Upper lobe of left lung (tissue), 6 donors: Measurements from ENCODE around the gene TNXB. TPM values are rescaled to one million over a fixed set of nuclear protein-coding genes. Genes with fewer than 3 reads are reported as not detected.

ENCODE experiments used
- ATAC-seq, 2 donors: fragments of 200-7000 bp; cut with Tn5 transposase; one replicate each; pipeline ENCODE4 v1.9.1; 2022; ENCODE audit warnings: mild to moderate bottlenecking in 2 of 2, moderate library complexity in 2 of 2; ENCODE audit not compliant: low FRiP score in 2 of 2
- DNase-seq, 2 donors: peaks; one replicate each; pipeline ENCODE4 v3.0.0-alpha.2; 2019 to 2020
- H3K27ac ChIP-seq, 4 donors: fragments of 200-600 bp; sonication (generic); one replicate each; pipeline ENCODE4 v1.5.1; 2016 to 2019
- H3K27me3 ChIP-seq, 4 donors: fragments of 200-600 bp; sonication (generic); one replicate each; pipeline ENCODE4 v1.5.1; 2017 to 2019
- H3K36me3 ChIP-seq, 4 donors: fragments of 200-600 bp; sonication (generic); one replicate each; pipeline ENCODE4 v1.5.1; 2016 to 2019
- H3K4me1 ChIP-seq, 4 donors: fragments of 200-600 bp; sonication (generic); one replicate each; pipeline ENCODE4 v1.5.1; 2018 to 2019
- H3K4me3 ChIP-seq, 4 donors: fragments of 200-600 bp; sonication (generic); one replicate each; pipeline ENCODE4 v1.5.1; 2017 to 2019; ENCODE audit warnings: mild to moderate bottlenecking in 2 of 4, moderate library complexity in 1 of 4
- H3K9me3 ChIP-seq, 4 donors: fragments of 200-600 bp; sonication (generic); one replicate each; pipeline ENCODE4 v1.5.1; 2018 to 2019
- EP300 ChIP-seq, 4 donors: sonication (generic); formaldehyde crosslinking; IDR thresholded peaks; one replicate each; pipeline ENCODE4 v1.5.1; 2017; ENCODE audit warnings: antibody characterized with exemption in 4 of 4, control low read depth in 2 of 4
- POLR2A ChIP-seq, 4 donors: fragments of 450-650 bp; IDR thresholded peaks; one replicate each; pipeline ENCODE4 v1.5.1; 2016 to 2017; ENCODE audit warnings: antibody characterized with exemption in 4 of 4, mild to moderate bottlenecking in 2 of 4
- POLR2AphosphoS5 ChIP-seq, 2 donors: sonication (generic); formaldehyde crosslinking; IDR thresholded peaks; one replicate each; pipeline ENCODE4 v1.5.1; 2017; ENCODE audit warnings: antibody characterized with exemption in 2 of 2
- WGBS, 2 donors: methylation state at CpG; one replicate each; pipeline ENCODE4 v1.1.5; 2017 to 2018; 5-methylcytosine and 5-hydroxymethylcytosine counted together
- total RNA-seq, 6 donors: library from RNA; depleted of rRNA in 4 of 6; stranded (reverse); fragments of >200 nt in 4 of 6; gene quantifications; one replicate each; pipeline versions ENCODE4 v1.1.0 to v1.2.1, GENCODE V29; 2016 to 2021
- TF ChIP-seq, protein P1 (sequence below), 6 experiments: fragments of 450-650 bp in 4 of 6; fragments of 200-600 bp in 2 of 6; sonication (generic) in 2 of 6; IDR thresholded peaks; one replicate each; pipeline ENCODE4 v1.5.1; 2016 to 2019; ENCODE audit warnings: antibody characterized with exemption in 6 of 6
- donor health status: DM: no; HTN: no; CAD: no; lungs with moderate emphysema.
- donor health status: DM: no; HTN: yes; CAD: no; lungs with severe emphysema.

The TNXB gene
- total RNA-seq, 6 donors from 2014 or later: 58.1 to 206 (median 151) TPM

DNA sequence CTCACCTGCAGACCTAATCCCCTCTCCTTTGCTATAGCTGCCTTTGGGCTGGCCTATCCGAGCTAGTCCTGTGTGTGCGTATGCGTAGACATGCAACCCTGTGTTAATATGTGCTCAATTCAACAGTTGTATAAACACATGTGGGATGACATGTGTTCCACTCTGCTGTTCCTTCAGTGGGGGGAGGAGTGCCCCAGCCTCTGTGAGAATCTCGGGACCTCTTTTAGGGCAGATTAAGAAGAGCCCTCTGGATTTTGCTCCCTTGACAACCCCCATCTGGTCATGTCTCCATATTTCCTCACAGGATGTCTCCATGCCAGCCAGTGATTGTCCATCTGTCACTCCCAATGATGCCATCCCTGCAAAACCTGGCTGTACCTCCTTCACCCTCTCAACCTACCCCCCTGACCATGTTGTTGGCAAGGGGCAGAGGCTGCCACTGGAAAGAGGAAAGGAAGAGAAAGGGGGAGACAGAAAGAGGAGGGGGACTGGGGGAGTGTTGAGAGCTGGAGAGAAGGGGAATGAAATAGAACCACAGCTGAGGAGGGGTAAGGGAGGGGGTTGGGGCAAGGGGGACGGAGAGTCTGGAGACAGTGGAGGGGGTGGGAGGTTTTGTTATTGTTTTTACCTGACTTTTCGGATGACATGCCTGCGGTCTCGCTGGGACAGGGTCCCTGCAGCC, 42.2 kb upstream of the TNXB start:
- no peak for DNase-seq
- WGBS, 2 donors: 37 to 46% methylated on average over 7 to 8 of the region's 8 CpGs
- peak overlapping the region in 3 of 4 donors; percentile 33 to 76 (median 60) for H3K4me3 ChIP-seq
- peaks cover 0 to 35% (median 14%) of the 10 kb centered on the region in 4 donors for H3K27me3 ChIP-seq
- TF ChIP-seq POLR2AphosphoS5 (IDR thresholded peaks at IDR 0.05): no peak
- no peak for TF ChIP-seq POLR2A (IDR thresholded peaks at IDR 0.05)
- TF ChIP-seq EP300 (IDR thresholded peaks at IDR 0.05): no peak
- TF ChIP-seq, protein P1, sequence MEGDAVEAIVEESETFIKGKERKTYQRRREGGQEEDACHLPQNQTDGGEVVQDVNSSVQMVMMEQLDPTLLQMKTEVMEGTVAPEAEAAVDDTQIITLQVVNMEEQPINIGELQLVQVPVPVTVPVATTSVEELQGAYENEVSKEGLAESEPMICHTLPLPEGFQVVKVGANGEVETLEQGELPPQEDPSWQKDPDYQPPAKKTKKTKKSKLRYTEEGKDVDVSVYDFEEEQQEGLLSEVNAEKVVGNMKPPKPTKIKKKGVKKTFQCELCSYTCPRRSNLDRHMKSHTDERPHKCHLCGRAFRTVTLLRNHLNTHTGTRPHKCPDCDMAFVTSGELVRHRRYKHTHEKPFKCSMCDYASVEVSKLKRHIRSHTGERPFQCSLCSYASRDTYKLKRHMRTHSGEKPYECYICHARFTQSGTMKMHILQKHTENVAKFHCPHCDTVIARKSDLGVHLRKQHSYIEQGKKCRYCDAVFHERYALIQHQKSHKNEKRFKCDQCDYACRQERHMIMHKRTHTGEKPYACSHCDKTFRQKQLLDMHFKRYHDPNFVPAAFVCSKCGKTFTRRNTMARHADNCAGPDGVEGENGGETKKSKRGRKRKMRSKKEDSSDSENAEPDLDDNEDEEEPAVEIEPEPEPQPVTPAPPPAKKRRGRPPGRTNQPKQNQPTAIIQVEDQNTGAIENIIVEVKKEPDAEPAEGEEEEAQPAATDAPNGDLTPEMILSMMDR (IDR thresholded peaks at IDR 0.05): no peak
- peaks cover 0 to 7% (median 0%) of the 10 kb centered on the region in 4 donors for H3K36me3 ChIP-seq
- peak overlapping the region in 2 of 4 donors; percentile 0 to 86 for H3K27ac ChIP-seq
- H3K4me1 ChIP-seq: peaks cover 31 to 63% (median 36%) of the 10 kb centered on the region in 4 donors
- ATAC-seq: no peak
- H3K9me3 ChIP-seq: no peaks in the 10 kb centered on the region

DNA sequence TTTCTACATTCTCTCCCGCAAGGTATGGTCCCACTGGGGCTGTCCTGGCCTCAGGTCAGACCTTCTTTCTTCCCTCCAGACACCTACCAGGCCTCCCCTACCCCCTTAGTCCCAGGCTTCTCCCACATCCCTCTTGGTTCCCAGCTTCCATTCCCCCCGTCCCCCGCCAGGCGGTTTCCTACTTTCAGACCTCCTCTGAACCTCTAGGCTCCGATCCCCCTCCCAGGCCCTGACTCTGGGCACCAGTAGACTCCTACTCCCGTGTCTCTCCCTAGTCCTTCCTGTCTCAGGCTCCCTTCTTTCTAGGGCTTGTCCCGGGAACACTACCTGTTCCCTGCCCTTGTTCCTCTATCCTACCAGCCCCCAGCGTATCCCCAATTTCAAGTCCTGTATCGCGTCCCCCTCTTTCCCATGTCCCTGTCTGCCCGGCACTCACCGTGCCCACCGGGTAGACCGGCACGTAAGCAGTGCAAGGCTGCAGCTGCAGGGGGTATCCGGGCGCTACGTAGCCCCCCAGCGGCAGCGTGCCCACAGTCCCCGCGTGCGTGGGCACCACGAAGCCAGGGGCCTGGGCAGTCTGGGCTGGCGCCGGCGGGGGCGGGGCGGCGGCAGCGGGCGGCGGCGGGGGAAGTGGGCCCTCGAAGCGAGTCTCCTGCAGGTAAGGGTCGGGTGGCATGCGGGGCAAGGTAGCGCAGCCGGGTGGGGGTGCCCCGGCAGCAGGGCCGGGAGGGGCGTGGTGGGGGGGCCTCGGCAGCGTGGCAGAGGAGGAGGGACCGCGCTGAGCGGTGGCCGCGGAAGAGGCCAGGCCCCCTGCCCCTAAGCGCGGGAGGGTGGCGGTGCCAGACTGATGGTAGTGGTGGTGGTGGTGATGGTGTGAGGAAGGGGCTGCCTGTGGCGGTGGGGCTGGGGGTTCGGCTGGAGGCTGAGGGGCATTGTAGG, 41.1 kb upstream of the TNXB start:
- DNase-seq (peak in 1 of 2 donors; percentile 86), ATAC-seq (no peak)
- Histone ChIP-seq H3K4me3 (no peak overlapping the region), H3K27ac (no peak overlapping the region), H3K9me3 (no peaks in the 10 kb centered on the region), H3K27me3 (peaks cover 0 to 35% (median 14%) of the 10 kb centered on the region in 4 donors), H3K4me1 (peaks cover 29 to 57% (median 33%) of the 10 kb centered on the region in 4 donors), H3K36me3 (no peaks in the 10 kb centered on the region)
- WGBS, 2 donors: 62 to 69% methylated on average over 27 to 40 of the region's 55 CpGs
- TF ChIP-seq, protein P1 (IDR thresholded peaks at IDR 0.05): no peak
- no peak for TF ChIP-seq POLR2AphosphoS5 (IDR thresholded peaks at IDR 0.05)
- no peak for TF ChIP-seq EP300 (IDR thresholded peaks at IDR 0.05)
- no peak for TF ChIP-seq POLR2A (IDR thresholded peaks at IDR 0.05)

DNA sequence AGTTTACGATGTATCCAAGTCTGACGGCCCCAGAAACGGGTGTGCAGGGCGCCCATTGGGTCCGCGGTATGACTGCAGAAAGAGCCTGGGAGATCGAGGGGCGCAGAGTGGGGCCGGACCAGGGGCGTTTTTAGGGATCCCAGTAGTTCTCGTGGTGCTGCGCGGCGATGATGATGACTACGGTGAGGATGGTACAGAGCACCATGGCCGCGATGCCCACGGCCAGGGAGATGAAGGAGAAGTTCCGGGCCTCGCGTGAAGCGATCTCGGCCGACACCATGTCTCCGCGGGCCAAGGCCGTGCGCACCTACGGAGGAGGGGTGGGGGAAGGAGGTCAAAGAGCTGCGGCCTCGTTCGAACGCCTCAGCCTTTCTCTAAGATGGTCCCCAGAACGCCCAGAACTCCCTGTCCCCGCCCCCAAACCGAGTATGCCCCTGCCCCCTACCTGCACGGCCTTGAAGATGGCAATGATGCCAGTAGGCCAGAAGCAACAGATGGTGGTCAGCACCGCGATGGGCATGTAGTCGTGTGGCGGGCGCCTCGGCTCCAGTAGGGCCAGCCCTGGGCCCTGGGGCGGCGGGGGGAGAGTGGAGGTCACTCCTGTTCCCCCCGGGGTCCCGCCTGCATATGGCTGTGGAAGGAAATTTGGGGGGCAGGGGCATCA, 40.1 kb upstream of the TNXB start:
- Histone ChIP-seq H3K4me3 (peak overlapping the region in 2 of 4 donors; percentile 30 to 37), H3K4me1 (peaks cover 22 to 47% (median 26%) of the 10 kb centered on the region in 4 donors), H3K36me3 (no peaks in the 10 kb centered on the region), H3K27me3 (peaks cover 0 to 35% (median 14%) of the 10 kb centered on the region in 4 donors), H3K9me3 (no peaks in the 10 kb centered on the region), H3K27ac (no peak overlapping the region)
- TF ChIP-seq EP300 (IDR thresholded peaks at IDR 0.05) (no peak), POLR2AphosphoS5 (IDR thresholded peaks at IDR 0.05) (no peak), POLR2A (IDR thresholded peaks at IDR 0.05) (no peak)
- TF ChIP-seq, protein P1 (IDR thresholded peaks at IDR 0.05): no peak
- WGBS, 2 donors: 42 to 70% methylated on average over 42 to 47 of the region's 47 CpGs
- DNase-seq (peak in 1 of 2 donors; percentile 76), ATAC-seq (no peak)

DNA sequence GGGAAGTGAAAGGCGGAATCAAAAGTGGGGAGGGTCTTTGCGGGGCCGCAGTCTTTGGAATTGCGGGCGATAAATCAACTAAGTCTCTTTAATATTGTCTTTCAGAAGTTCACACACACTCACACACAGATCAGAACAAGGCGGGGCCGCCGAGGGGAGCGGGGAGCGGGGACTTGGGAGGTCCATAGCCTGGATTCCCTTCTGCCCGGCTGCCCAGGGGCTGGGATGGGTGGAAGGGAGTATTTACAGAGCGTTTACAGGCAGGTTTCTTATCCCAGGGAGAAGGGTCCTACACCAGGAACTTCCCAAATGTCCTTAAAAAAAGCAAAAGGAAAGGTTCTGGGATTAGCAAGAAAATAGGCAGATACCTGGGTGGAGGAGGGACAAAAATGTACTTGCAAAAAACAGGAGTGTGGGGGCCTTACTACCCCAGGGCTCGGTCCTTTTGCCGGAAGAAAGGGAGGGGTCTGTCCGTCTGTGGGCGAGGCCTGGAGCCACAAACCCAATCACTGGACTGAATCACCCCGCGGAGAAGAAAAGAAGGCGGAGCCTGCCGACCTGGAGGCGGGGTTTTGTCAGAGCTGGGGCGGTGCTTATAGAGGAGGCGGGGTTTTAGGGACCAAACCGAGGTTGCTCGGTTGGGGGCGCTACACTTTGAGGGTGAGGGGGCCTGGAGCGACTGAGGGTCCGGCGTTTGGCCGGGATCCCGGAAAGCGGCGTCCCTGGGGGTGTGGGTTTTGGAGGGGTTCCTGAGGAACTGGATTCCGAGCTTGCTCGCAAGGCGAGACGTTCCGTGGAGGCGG, 39.4 kb upstream of the TNXB start:
- DNase-seq (peak; percentile 52 to 61), ATAC-seq (peak; percentile 54 to 77)
- no peaks in the 10 kb centered on the region for H3K36me3 ChIP-seq
- H3K4me3 ChIP-seq: peak overlapping the region in 3 of 4 donors; percentile 18 to 37 (median 30)
- H3K4me1 ChIP-seq: peaks cover 16 to 40% (median 19%) of the 10 kb centered on the region in 4 donors
- no peaks in the 10 kb centered on the region for H3K9me3 ChIP-seq
- TF ChIP-seq POLR2AphosphoS5 (IDR thresholded peaks at IDR 0.05): no peak
- TF ChIP-seq, protein P1 (IDR thresholded peaks at IDR 0.05): no peak
- no peak for TF ChIP-seq POLR2A (IDR thresholded peaks at IDR 0.05)
- no peak for TF ChIP-seq EP300 (IDR thresholded peaks at IDR 0.05)
- 29 to 50% methylated on average over 39 of the region's 39 CpGs for WGBS, 2 donors
- H3K27ac ChIP-seq: no peak overlapping the region
- H3K27me3 ChIP-seq: peaks cover 0 to 35% (median 14%) of the 10 kb centered on the region in 4 donors
